Gastroesophageal sphincter (tissue), 4 donors: ENCODE measurements around the gene HLA-DQA1. TPM values are rescaled to one million over a fixed set of nuclear protein-coding genes. Genes with fewer than 3 reads are reported as not detected.

Experiments
- ATAC-seq: fragments of 150-250 bp; one replicate; pipeline ENCODE4 v1.9.1; 2016; ENCODE audit warnings: mild to moderate bottlenecking, moderate library complexity
- H3K27ac ChIP-seq, 4 donors: fragments of 200-600 bp; sonication (generic) in 3 of 4; 1 replicate in 3 of 4; 2 replicates in 1 of 4; pipeline ENCODE4 v1.5.1; 2016 to 2019
- H3K27me3 ChIP-seq: fragments of 200-600 bp; sonication (generic); one replicate; pipeline ENCODE4 v1.5.1; 2019
- H3K36me3 ChIP-seq, 2 donors: fragments of 200-600 bp; sonication (generic); one replicate each; pipeline ENCODE4 v1.5.1; 2019; ENCODE audit warnings: control low read depth in 1 of 2
- H3K4me1 ChIP-seq, 3 donors: fragments of 200-600 bp; sonication (generic); 1 replicate in 2 of 3; 2 replicates in 1 of 3; pipeline ENCODE4 v1.5.1; 2016 to 2019; ENCODE audit warnings: control low read depth in 2 of 3
- H3K4me3 ChIP-seq, 2 donors: fragments of 200-600 bp; sonication (generic); one replicate each; pipeline ENCODE4 v1.5.1; 2019; ENCODE audit warnings: mild to moderate bottlenecking in 1 of 2, moderate library complexity in 1 of 2
- H3K9me3 ChIP-seq, 3 donors: fragments of 200-600 bp; sonication (generic); one replicate each; pipeline ENCODE4 v1.5.1; 2017 to 2019; ENCODE audit warnings: control low read depth in 2 of 3
- CTCF ChIP-seq, 4 experiments: fragments of 200-600 bp in 2 of 4; fragments of 450-650 bp in 2 of 4; sonication (generic) in 1 of 4; IDR thresholded peaks; one replicate each; pipeline ENCODE4 v1.5.1; 2017 to 2019; ENCODE audit warnings: antibody characterized with exemption in 4 of 4, mild to moderate bottlenecking in 2 of 4, moderate library complexity in 2 of 4
- EP300 ChIP-seq: sonication (generic); formaldehyde crosslinking; IDR thresholded peaks from one replicate; pipeline ENCODE4 v1.6.1; 2017; ENCODE audit warnings: antibody characterized with exemption, mild to moderate bottlenecking
- POLR2A ChIP-seq, 2 donors: fragments of 450-650 bp; IDR thresholded peaks; one replicate each; pipeline ENCODE4 v1.6.1; 2017; ENCODE audit warnings: antibody characterized with exemption in 2 of 2, mild to moderate bottlenecking in 2 of 2, moderate library complexity in 1 of 2
- POLR2AphosphoS5 ChIP-seq: sonication (generic); formaldehyde crosslinking; IDR thresholded peaks from one replicate; pipeline ENCODE4 v1.6.1; 2017; ENCODE audit warnings: antibody characterized with exemption
- WGBS, 2 donors: methylation state at CpG; one replicate each; pipeline ENCODE4 v1.1.5; 2018; ENCODE audit warnings: low coverage in 1 of 2; 5-methylcytosine and 5-hydroxymethylcytosine counted together
- total RNA-seq, 4 donors: library from RNA; depleted of rRNA; stranded (reverse); fragments of >200 nt; gene quantifications; one replicate each; pipeline ENCODE4 v1.1.0, GENCODE V29; 2016

Gene HLA-DQA1
- total RNA-seq, 4 donors from 2014 or later = 1.7 to 7.8 (median 4.3) TPM; not detected in 1

GRCh38 chr6:32679492-32679891 is 42.3 kb downstream of the HLA-DQA1 start:
- peaks cover 11% of the 10 kb centered on the region for H3K27me3 ChIP-seq
- TF ChIP-seq POLR2A (IDR thresholded peaks at IDR 0.05) = no peak
- no peak for TF ChIP-seq POLR2AphosphoS5
- TF ChIP-seq CTCF (IDR thresholded peaks at IDR 0.05) = no peak
- no peaks in the 10 kb centered on the region for H3K36me3 ChIP-seq
- no peaks in the 10 kb centered on the region for H3K4me1 ChIP-seq
- no peak overlapping the region for H3K4me3 ChIP-seq
- WGBS, 2 donors = no CpG with 5 or more reads among the region's 4 CpGs
- no peak overlapping the region for H3K27ac ChIP-seq
- ATAC-seq = no peak
- peaks cover 0 to 6% (median 0%) of the 10 kb centered on the region in 3 donors for H3K9me3 ChIP-seq

- peaks cover 0 to 6% (median 0%) of the 10 kb centered on the region in 3 donors for H3K9me3 ChIP-seq
- H3K27ac ChIP-seq = no peak overlapping the region
- H3K27me3 ChIP-seq = peaks cover 15% of the 10 kb centered on the region
- no peak for TF ChIP-seq POLR2A (IDR thresholded peaks at IDR 0.05)
- no peak for TF ChIP-seq EP300
- H3K4me3 ChIP-seq = no peak overlapping the region
- no peaks in the 10 kb centered on the region for H3K4me1 ChIP-seq
- no peaks in the 10 kb centered on the region for H3K36me3 ChIP-seq
- ATAC-seq = no peak
- WGBS, 2 donors = 0 to 100% methylated on average over 1 of the region's 1 CpG
These were observed 42.8 kb downstream of the HLA-DQA1 start for GRCh38 chr6:32680055-32680454.

GRCh38 chr6:32684246-32684645 is 47.0 kb downstream of the HLA-DQA1 start:
- H3K4me3 ChIP-seq = no peak overlapping the region
- no peaks in the 10 kb centered on the region for H3K9me3 ChIP-seq
- no peaks in the 10 kb centered on the region for H3K36me3 ChIP-seq
- H3K27ac ChIP-seq = no peak overlapping the region
- no peaks in the 10 kb centered on the region for H3K4me1 ChIP-seq
- peaks cover 15% of the 10 kb centered on the region for H3K27me3 ChIP-seq
- WGBS, 2 donors = 33 to 85% methylated on average over 2 to 3 of the region's 3 CpGs
- no peak for TF ChIP-seq CTCF (IDR thresholded peaks at IDR 0.05)
- no peak for TF ChIP-seq POLR2AphosphoS5
- no peak for TF ChIP-seq EP300
- no peak for TF ChIP-seq POLR2A (IDR thresholded peaks at IDR 0.05)
- no peak for ATAC-seq

- no peaks in the 10 kb centered on the region for H3K9me3 ChIP-seq
- H3K36me3 ChIP-seq = no peaks in the 10 kb centered on the region
- H3K4me1 ChIP-seq = no peaks in the 10 kb centered on the region
- peaks cover 20% of the 10 kb centered on the region for H3K27me3 ChIP-seq
- H3K27ac ChIP-seq = no peak overlapping the region
- TF ChIP-seq EP300 (no peak), POLR2A (IDR thresholded peaks at IDR 0.05) (no peak), POLR2AphosphoS5 (no peak), CTCF (IDR thresholded peaks at IDR 0.05) (no peak)
- 33% methylated on average over 1 of the region's 1 CpG for WGBS, 2 donors
- no peak overlapping the region for H3K4me3 ChIP-seq
- ATAC-seq = no peak
These were observed 48.4 kb downstream of the HLA-DQA1 start for GRCh38 chr6:32685603-32686002.

- Histone ChIP-seq H3K27me3 (peaks cover 28% of the 10 kb centered on the region), H3K9me3 (peaks cover 0 to 16% (median 0%) of the 10 kb centered on the region in 3 donors), H3K4me1 (no peaks in the 10 kb centered on the region), H3K36me3 (no peaks in the 10 kb centered on the region), H3K27ac (no peak overlapping the region), H3K4me3 (no peak overlapping the region)
- no peak for ATAC-seq
- 46 to 61% methylated on average over 4 to 5 of the region's 5 CpGs for WGBS, 2 donors
- no peak for TF ChIP-seq POLR2AphosphoS5
- TF ChIP-seq CTCF (IDR thresholded peaks at IDR 0.05) = no peak
- no peak for TF ChIP-seq POLR2A (IDR thresholded peaks at IDR 0.05)
- TF ChIP-seq EP300 = no peak
These were observed 52.6 kb downstream of the HLA-DQA1 start for GRCh38 chr6:32689531-32690501.
